ENCODE results near the gene TSEN15.

GRCh38 chr1:184059887-184060286, 8.4 kb downstream of the TSEN15 start:
- TF ChIP-seq, protein P1, sequence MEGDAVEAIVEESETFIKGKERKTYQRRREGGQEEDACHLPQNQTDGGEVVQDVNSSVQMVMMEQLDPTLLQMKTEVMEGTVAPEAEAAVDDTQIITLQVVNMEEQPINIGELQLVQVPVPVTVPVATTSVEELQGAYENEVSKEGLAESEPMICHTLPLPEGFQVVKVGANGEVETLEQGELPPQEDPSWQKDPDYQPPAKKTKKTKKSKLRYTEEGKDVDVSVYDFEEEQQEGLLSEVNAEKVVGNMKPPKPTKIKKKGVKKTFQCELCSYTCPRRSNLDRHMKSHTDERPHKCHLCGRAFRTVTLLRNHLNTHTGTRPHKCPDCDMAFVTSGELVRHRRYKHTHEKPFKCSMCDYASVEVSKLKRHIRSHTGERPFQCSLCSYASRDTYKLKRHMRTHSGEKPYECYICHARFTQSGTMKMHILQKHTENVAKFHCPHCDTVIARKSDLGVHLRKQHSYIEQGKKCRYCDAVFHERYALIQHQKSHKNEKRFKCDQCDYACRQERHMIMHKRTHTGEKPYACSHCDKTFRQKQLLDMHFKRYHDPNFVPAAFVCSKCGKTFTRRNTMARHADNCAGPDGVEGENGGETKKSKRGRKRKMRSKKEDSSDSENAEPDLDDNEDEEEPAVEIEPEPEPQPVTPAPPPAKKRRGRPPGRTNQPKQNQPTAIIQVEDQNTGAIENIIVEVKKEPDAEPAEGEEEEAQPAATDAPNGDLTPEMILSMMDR (IDR thresholded peaks at IDR 0.05; ENCODE audit: low read depth, low read length), result no peak
- TF ChIP-seq EZH2phosphoT487 (IDR thresholded peaks at IDR 0.05; ENCODE audit: low read depth), result no peak
